Neural progenitor cell (in vitro differentiated cells): ENCODE measurements around the gene ADCY5.

ENCODE experiments used
- EZH2 ChIP-seq: fragments of 200-600 bp; sonication (generic); IDR thresholded peaks from 2 replicates; pipeline ENCODE4 v1.6.1; 2017; ENCODE audit warnings: antibody characterized with exemption, mild to moderate bottlenecking, moderate library complexity
- TF ChIP-seq, protein P1 (sequence below): fragments of 200-600 bp; sonication (generic); IDR thresholded peaks from 2 replicates; pipeline ENCODE4 v1.5.1; 2017; ENCODE audit warnings: antibody characterized with exemption, mild to moderate bottlenecking

DNA sequence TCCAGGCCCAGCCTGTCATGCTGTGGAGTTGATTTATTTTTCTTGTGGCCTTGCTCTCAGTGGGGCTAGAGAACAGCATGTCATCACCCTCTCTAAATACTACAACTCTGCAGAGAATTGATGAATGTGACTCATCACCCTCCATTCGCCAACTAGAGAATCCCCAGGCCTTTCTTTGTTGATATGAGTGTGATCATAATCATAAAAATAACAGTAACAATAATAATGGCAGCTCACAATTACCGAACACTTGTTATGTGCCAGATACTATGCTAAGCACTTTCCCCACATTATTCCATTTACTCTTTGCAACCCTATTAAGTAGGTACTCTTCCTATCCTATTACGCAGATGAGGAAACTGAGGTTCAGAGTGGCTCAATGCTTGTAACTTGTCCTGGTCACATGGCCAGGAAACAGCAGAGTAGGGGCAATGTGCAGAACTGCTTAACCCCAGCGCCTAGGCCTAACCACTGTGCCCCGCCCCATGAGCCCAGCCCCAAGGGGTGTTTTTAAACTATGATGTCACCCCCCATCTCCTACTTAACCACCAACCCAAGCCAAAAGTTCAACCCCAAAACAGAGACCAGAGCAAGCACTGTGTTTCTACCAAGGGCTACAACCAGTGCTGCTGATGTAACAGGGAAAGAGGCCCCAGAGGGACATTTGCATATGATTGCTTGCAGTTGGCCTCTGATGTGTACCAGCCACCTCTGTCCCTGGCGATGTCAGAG lies 104.5 kb downstream of the ADCY5 start:
- TF ChIP-seq, protein P1, sequence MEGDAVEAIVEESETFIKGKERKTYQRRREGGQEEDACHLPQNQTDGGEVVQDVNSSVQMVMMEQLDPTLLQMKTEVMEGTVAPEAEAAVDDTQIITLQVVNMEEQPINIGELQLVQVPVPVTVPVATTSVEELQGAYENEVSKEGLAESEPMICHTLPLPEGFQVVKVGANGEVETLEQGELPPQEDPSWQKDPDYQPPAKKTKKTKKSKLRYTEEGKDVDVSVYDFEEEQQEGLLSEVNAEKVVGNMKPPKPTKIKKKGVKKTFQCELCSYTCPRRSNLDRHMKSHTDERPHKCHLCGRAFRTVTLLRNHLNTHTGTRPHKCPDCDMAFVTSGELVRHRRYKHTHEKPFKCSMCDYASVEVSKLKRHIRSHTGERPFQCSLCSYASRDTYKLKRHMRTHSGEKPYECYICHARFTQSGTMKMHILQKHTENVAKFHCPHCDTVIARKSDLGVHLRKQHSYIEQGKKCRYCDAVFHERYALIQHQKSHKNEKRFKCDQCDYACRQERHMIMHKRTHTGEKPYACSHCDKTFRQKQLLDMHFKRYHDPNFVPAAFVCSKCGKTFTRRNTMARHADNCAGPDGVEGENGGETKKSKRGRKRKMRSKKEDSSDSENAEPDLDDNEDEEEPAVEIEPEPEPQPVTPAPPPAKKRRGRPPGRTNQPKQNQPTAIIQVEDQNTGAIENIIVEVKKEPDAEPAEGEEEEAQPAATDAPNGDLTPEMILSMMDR, result no peak
- no peak for TF ChIP-seq EZH2
